ENCODE results near the gene SPARC.

GRCh38 chr5:151619812-151620460 is 66.8 kb downstream of the SPARC start:
- TF ChIP-seq CTCF (IDR thresholded peaks at IDR 0.05; ENCODE audit: low read depth, low read length), result no peak
- TF ChIP-seq EZH2phosphoT487 (IDR thresholded peaks at IDR 0.05; ENCODE audit: low read depth), result no peak

All from OCI-LY3 (cell line).